Glomerular visceral epithelial cell (primary cell): Measurements from ENCODE around the gene FMO4.
"Not testable (repeated sequence)": the region's sequence is repeated elsewhere in the genome, so short reads cannot be mapped to it uniquely, and the experiment has no call there.

Experiments
- DNase-seq: peaks from one replicate; pipeline ENCODE4 v3.0.0-alpha.2; 2016; ENCODE audit errors: extremely low spot score

FMO4 gene

DNA sequence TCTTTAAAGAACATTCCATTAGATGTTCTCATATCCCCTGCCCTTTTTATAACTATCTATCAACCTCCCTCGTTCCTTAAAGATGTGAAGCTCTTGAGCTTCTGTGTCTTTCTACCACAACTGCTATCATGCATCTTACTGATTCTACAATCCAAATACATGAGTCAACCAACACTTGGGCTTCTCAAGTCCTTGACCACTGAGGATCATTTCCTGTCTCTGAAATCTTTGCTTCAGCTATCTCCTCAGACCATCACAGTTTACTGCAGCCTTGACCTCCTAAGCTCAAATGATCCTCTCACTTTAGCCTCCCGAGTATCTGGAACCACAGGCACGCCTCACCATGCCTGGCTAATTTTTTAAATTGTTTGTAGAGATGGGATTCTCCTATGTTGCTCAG is 75.2 kb downstream of the FMO4 start:
- DNase-seq = peak; percentile 36

DNA sequence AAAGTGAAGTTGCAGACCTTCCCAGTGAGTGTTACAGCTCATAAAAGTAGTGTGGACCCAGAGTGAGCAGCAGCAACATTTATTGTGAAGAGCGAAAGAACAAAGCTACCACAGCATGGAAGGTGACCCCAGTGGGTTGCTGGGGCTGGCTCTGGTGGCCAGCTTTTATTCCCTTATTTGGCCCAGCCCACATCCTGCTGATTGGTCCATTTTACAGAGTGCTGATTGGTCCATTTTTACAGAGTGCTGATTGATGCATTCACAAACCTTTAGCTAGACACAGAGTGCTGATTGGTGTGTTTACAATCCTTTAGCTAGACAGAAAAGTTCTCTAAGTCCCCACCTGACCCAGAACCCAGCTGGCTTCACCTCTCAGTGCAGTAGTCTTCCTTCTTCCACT is 76.8 kb downstream of the FMO4 start:
- not testable (repeated sequence) for DNase-seq
